Nephron progenitor cell (in vitro differentiated cells): ENCODE results near the gene NLRP3.

Experiments
- DNase-seq: peaks from one replicate; pipeline ENCODE4 v3.0.0; 2021
- H3K27ac Mint-ChIP-seq: 2 replicates; pipeline ENCODE4 v1.8.0; 2021; ENCODE audit warnings: mild to moderate bottlenecking, moderate library complexity, mixed read lengths
- H3K27me3 Mint-ChIP-seq: 2 replicates; pipeline ENCODE4 v1.8.0; 2021; ENCODE audit warnings: mild to moderate bottlenecking, low read depth, mixed read lengths; ENCODE audit not compliant: poor library complexity
- H3K36me3 Mint-ChIP-seq: 2 replicates; pipeline ENCODE4 v1.8.0; 2021; ENCODE audit warnings: low read depth, mixed read lengths
- H3K4me1 Mint-ChIP-seq: 2 replicates; pipeline ENCODE4 v1.8.0; 2021; ENCODE audit warnings: mixed read lengths
- H3K4me3 Mint-ChIP-seq: 2 replicates; pipeline ENCODE4 v1.8.0; 2021; ENCODE audit warnings: mild to moderate bottlenecking, moderate library complexity, mixed read lengths
- H3K9me3 Mint-ChIP-seq: 2 replicates; pipeline ENCODE4 v1.8.0; 2021; ENCODE audit warnings: mild to moderate bottlenecking, moderate library complexity, mixed read lengths
- CTCF ChIP-seq: fragments of 200-600 bp; sonication (generic); IDR thresholded peaks from 2 replicates; pipeline ENCODE4 v1.5.0; 2021; ENCODE audit warnings: antibody characterized with exemption

The NLRP3 gene

GRCh38 chr1:247491328-247491727, 75.4 kb downstream of the NLRP3 start:
- H3K27ac Mint-ChIP-seq, result no peak overlapping the region
- H3K9me3 Mint-ChIP-seq, result no peaks in the 10 kb centered on the region
- H3K4me1 Mint-ChIP-seq, result no peaks in the 10 kb centered on the region
- no peak for DNase-seq
- H3K27me3 Mint-ChIP-seq, result peaks cover 22% of the 10 kb centered on the region
- no peak overlapping the region for H3K4me3 Mint-ChIP-seq
- H3K36me3 Mint-ChIP-seq, result no peaks in the 10 kb centered on the region
- no peak for TF ChIP-seq CTCF

- Mint-ChIP-seq H3K36me3 (no peaks in the 10 kb centered on the region), H3K27ac (no peak overlapping the region), H3K9me3 (no peaks in the 10 kb centered on the region), H3K4me3 (no peak overlapping the region), H3K27me3 (peaks cover 22% of the 10 kb centered on the region), H3K4me1 (no peaks in the 10 kb centered on the region)
- no peak for DNase-seq
- TF ChIP-seq CTCF, result no peak
These were observed 77.1 kb downstream of the NLRP3 start for GRCh38 chr1:247493106-247493505.

- H3K27me3 Mint-ChIP-seq, result peaks cover 21% of the 10 kb centered on the region
- no peaks in the 10 kb centered on the region for H3K9me3 Mint-ChIP-seq
- no peak for DNase-seq
- H3K4me1 Mint-ChIP-seq, result no peaks in the 10 kb centered on the region
- no peak overlapping the region for H3K4me3 Mint-ChIP-seq
- H3K36me3 Mint-ChIP-seq, result no peaks in the 10 kb centered on the region
- TF ChIP-seq CTCF, result no peak
- no peak overlapping the region for H3K27ac Mint-ChIP-seq
These were observed 78.8 kb downstream of the NLRP3 start for GRCh38 chr1:247494767-247495166.

GRCh38 chr1:247496581-247497285, 80.8 kb downstream of the NLRP3 start:
- H3K36me3 Mint-ChIP-seq, result no peaks in the 10 kb centered on the region
- H3K9me3 Mint-ChIP-seq, result no peaks in the 10 kb centered on the region
- peaks cover 18% of the 10 kb centered on the region for H3K27me3 Mint-ChIP-seq
- no peak overlapping the region for H3K4me3 Mint-ChIP-seq
- H3K27ac Mint-ChIP-seq, result no peak overlapping the region
- H3K4me1 Mint-ChIP-seq, result no peaks in the 10 kb centered on the region
- DNase-seq, result no peak
- no peak for TF ChIP-seq CTCF
